NCI-H1436 (cell line): ENCODE data around the gene CEP70.

Experiments
- DNase-seq: peaks from one replicate; lab custom pipeline; 2025; lab: John Stamatoyannopoulos, UW

CEP70 gene

GRCh38 chr3:138450704-138451424 lies 143.2 kb downstream of the CEP70 start:
- DNase-seq, result no peak

- DNase-seq, result no peak
Measured at GRCh38 chr3:138450181-138450580, 143.9 kb downstream of the CEP70 start.

- DNase-seq, result no peak
Measured at GRCh38 chr3:138449490-138449889, 144.6 kb downstream of the CEP70 start.

GRCh38 chr3:138448631-138449030 lies 145.4 kb downstream of the CEP70 start:
- no peak for DNase-seq

GRCh38 chr3:138445654-138446053 lies 148.4 kb downstream of the CEP70 start:
- no peak for DNase-seq

- DNase-seq, result no peak
Measured at GRCh38 chr3:138445236-138445635, 148.8 kb downstream of the CEP70 start.
